HFFc6 (cell line): Measurements from ENCODE around the gene MYT1. TPM values are rescaled to one million over a fixed set of nuclear protein-coding genes. Genes with fewer than 3 reads are reported as not detected.

Source experiments
- DNase-seq: peaks from one replicate; pipeline ENCODE4 v3.0.0-alpha.2; 2018
- H3K27ac Mint-ChIP-seq: 2 replicates; pipeline ENCODE4 v1.8.0; 2020; ENCODE audit warnings: mild to moderate bottlenecking, mixed read lengths
- H3K27me3 Mint-ChIP-seq: 2 replicates; pipeline ENCODE4 v1.8.0; 2021; ENCODE audit warnings: mild to moderate bottlenecking, moderate library complexity, mixed read lengths; ENCODE audit not compliant: insufficient read depth
- H3K36me3 Mint-ChIP-seq: 2 replicates; pipeline ENCODE4 v1.8.0; 2021; ENCODE audit warnings: low read depth, mixed read lengths
- H3K4me1 Mint-ChIP-seq: 2 replicates; pipeline ENCODE4 v1.8.0; 2020; ENCODE audit warnings: low read depth, mixed read lengths
- H3K4me3 Mint-ChIP-seq: 2 replicates; pipeline ENCODE4 v1.8.0; 2020; ENCODE audit warnings: mild to moderate bottlenecking, moderate library complexity, mixed read lengths
- H3K9me3 Mint-ChIP-seq: 2 replicates; pipeline ENCODE4 v1.8.0; 2020; ENCODE audit warnings: mild to moderate bottlenecking, mixed read lengths
- total RNA-seq, 6 experiments: library from RNA; stranded (reverse); fragmentation: NEBNext Ultra II Directional; extraction: Animal tissue kit (Norgen Biotek cat#: 25700); gene quantifications; 2 replicates in 1 of 6; 3 replicates in 5 of 6; pipeline ENCODE4 v1.2.3, GENCODE V29; 2021
- TF ChIP-seq, protein P1 (sequence below): fragments of 200-600 bp; sonication (generic); IDR thresholded peaks from 2 replicates; pipeline ENCODE4 v1.5.0; 2021; ENCODE audit warnings: antibody characterized with exemption, mild to moderate bottlenecking

The MYT1 gene
- total RNA-seq, 6 experiments from 2014 or later, result not detected

DNA sequence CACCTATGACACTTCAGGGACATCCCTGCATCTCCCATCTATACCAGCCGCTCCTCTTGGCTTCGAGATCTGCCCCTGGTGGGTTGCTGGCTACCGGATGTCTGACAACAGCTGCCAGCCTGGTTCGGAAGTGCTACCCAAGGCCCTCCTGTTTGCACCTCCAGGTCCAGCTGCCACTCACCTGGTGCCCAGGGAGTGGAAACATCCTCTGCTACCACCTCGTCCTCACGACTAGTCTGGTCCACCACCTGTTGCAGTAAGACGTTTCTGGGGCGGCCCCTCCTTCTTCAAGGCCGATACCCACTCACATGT is 83.0 kb downstream of the MYT1 start:
- Mint-ChIP-seq H3K4me1 (no peaks in the 10 kb centered on the region), H3K4me3 (no peak overlapping the region), H3K27ac (no peak overlapping the region), H3K9me3 (no peaks in the 10 kb centered on the region), H3K27me3 (peaks cover 57% of the 10 kb centered on the region), H3K36me3 (no peaks in the 10 kb centered on the region)
- DNase-seq, result no peak
- TF ChIP-seq, protein P1, sequence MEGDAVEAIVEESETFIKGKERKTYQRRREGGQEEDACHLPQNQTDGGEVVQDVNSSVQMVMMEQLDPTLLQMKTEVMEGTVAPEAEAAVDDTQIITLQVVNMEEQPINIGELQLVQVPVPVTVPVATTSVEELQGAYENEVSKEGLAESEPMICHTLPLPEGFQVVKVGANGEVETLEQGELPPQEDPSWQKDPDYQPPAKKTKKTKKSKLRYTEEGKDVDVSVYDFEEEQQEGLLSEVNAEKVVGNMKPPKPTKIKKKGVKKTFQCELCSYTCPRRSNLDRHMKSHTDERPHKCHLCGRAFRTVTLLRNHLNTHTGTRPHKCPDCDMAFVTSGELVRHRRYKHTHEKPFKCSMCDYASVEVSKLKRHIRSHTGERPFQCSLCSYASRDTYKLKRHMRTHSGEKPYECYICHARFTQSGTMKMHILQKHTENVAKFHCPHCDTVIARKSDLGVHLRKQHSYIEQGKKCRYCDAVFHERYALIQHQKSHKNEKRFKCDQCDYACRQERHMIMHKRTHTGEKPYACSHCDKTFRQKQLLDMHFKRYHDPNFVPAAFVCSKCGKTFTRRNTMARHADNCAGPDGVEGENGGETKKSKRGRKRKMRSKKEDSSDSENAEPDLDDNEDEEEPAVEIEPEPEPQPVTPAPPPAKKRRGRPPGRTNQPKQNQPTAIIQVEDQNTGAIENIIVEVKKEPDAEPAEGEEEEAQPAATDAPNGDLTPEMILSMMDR, result no peak

DNA sequence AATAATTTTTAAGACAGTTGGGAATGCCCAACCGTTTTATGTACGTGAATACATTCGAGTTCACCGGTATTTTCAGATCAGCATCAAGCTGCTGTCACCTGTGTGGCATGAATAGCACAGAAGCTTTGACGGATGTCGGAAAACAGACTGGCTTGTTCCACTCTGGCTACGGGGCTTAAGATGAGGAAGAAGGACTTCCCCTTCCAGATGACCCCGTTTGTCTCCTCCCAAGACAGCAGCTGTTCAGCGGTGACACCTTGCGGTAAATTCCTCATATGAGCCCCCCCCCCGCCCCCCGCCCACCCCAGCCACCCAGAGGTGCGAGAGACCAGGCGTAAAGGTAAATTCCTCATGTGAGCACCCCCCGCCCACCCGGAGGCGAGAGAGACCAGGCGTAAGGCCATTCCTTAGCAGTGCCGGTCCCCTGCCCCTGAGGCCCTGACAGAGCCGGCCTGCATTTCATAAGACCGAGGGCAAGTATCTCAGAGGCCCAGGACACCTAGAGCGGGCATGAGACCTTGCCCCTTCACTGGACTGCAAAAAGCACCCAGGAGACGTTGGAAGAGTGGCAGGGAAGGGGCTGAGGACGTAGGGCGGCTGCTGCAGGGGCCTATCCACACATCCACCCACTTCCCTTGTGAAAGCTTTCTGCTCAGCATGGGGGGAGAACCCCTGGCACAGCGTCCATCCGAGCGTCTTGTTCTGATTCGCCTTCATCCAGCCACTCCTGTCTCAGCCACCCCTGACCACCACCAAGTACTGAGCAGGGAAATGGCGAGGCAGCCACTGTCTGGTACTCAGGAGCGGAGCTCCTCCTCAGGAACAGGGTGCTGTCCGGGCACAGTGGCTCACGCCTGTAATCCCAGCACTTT is 84.0 kb downstream of the MYT1 start:
- H3K27me3 Mint-ChIP-seq, result peaks cover 54% of the 10 kb centered on the region
- TF ChIP-seq, protein P1, result no peak

DNA sequence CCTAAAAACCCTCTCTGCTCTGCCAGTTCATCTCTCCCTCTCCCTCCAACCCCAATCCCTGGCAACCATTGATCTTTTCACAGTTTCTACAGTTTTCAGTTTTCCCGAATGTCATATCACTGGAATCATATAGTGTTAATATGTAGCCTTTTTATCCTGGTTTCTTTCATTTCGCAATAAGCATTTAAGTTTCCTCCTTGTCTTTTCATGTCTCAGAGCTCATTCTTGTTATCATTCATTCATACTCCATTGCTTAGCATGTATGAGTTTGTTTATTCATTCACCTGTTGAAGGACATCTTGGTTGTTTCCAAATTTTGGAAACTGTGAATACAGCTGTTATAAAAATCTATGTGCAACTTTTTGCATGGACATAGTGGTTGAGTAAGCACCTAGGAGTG is 85.8 kb downstream of the MYT1 start:
- Mint-ChIP-seq H3K4me1 (peaks cover 8% of the 10 kb centered on the region), H3K27me3 (peaks cover 45% of the 10 kb centered on the region), H3K27ac (no peak overlapping the region), H3K36me3 (no peaks in the 10 kb centered on the region), H3K9me3 (no peaks in the 10 kb centered on the region), H3K4me3 (no peak overlapping the region)
- DNase-seq, result no peak
- TF ChIP-seq, protein P1, result no peak

More for the DNA sequence above, 84.0 kb downstream of the MYT1 start:
- no peaks in the 10 kb centered on the region for H3K4me1 Mint-ChIP-seq
- no peaks in the 10 kb centered on the region for H3K36me3 Mint-ChIP-seq
- no peaks in the 10 kb centered on the region for H3K9me3 Mint-ChIP-seq
- H3K4me3 Mint-ChIP-seq, result no peak overlapping the region
- DNase-seq, result no peak
- H3K27ac Mint-ChIP-seq, result no peak overlapping the region

DNA sequence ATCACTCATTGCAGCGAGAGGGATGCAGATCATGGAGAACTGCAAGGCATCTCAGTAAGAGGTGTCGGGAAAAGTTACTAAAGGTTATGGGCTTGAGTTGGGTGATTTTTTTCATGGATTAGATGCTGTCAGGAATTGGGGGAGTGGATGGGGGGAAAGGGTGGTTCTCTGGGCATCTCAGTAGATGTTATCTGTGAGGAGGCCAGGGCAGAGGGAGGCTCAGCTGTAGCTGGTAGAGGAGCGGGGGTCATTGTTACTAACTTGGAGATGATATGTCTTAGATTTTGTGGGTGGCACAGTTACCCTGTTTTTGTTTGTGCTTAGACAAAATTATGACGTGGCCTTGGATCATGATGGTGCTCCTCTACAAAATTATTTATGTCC is 88.7 kb downstream of the MYT1 start:
- DNase-seq, result no peak
- TF ChIP-seq, protein P1, result no peak
- Mint-ChIP-seq H3K4me1 (peaks cover 24% of the 10 kb centered on the region), H3K36me3 (no peaks in the 10 kb centered on the region), H3K27ac (no peak overlapping the region), H3K9me3 (no peaks in the 10 kb centered on the region), H3K27me3 (peaks cover 30% of the 10 kb centered on the region), H3K4me3 (no peak overlapping the region)

DNA sequence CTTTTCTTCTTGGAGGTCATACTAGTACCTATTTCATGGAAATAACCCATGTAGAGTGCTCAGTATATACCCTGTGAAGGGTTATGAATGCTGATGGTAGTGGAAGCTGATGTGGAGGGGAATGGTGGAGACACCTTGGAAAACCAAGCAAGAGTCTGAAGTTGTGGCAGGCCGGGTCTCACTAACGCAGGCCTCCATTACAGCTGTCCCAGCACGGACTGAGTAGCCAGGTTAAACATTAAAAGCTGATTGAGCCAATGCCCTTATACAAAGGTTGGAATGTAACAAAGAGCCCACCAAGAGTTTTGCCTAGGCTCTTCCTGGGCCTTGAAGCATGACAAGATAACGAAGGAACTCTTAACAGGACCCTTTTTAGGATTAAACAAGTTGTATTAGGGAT is 89.2 kb downstream of the MYT1 start:
- no peak overlapping the region for H3K4me3 Mint-ChIP-seq
- H3K4me1 Mint-ChIP-seq, result peaks cover 27% of the 10 kb centered on the region

More for the DNA sequence above, 89.2 kb downstream of the MYT1 start:
- Mint-ChIP-seq H3K27me3 (peaks cover 27% of the 10 kb centered on the region), H3K9me3 (no peaks in the 10 kb centered on the region), H3K27ac (no peak overlapping the region), H3K36me3 (no peaks in the 10 kb centered on the region)
- TF ChIP-seq, protein P1, result no peak
- no peak for DNase-seq
